Measurements from ENCODE around the gene DLG2.

DNA sequence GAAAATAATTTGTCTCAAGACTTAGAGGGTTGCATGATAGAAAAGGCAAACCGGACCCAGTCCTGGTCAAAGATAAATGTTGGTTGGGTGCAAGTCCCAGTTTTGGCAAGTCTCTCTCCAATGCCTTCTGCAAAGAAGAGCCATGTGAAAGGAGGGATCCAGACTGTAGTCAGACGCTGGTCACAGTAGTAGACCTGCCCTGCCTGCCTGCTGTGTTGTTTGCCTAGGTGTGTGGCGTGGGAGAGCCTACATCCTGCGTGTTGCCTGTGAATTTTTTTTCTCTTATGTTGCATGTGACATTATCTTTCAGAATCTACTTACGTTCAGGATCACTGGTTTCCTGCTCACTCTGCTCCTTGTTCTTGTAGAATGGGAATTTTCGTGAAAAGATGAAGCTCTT is 2143.3 kb downstream of the DLG2 start:
- TF ChIP-seq, protein P1, sequence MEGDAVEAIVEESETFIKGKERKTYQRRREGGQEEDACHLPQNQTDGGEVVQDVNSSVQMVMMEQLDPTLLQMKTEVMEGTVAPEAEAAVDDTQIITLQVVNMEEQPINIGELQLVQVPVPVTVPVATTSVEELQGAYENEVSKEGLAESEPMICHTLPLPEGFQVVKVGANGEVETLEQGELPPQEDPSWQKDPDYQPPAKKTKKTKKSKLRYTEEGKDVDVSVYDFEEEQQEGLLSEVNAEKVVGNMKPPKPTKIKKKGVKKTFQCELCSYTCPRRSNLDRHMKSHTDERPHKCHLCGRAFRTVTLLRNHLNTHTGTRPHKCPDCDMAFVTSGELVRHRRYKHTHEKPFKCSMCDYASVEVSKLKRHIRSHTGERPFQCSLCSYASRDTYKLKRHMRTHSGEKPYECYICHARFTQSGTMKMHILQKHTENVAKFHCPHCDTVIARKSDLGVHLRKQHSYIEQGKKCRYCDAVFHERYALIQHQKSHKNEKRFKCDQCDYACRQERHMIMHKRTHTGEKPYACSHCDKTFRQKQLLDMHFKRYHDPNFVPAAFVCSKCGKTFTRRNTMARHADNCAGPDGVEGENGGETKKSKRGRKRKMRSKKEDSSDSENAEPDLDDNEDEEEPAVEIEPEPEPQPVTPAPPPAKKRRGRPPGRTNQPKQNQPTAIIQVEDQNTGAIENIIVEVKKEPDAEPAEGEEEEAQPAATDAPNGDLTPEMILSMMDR (IDR thresholded peaks at IDR 0.05 in 4 of 5, conservative IDR thresholded peaks at IDR 0.05 in 1 of 5), result no peak
- no peak for TF ChIP-seq POLR2A (IDR thresholded peaks at IDR 0.05)
